ENCODE data around the gene SYT6. TPM values are rescaled to one million over a fixed set of nuclear protein-coding genes. Genes with fewer than 3 reads are reported as not detected.

The SYT6 gene
- polyA plus RNA-seq, 3 donors = 0.01 TPM; not detected in 2

DNA sequence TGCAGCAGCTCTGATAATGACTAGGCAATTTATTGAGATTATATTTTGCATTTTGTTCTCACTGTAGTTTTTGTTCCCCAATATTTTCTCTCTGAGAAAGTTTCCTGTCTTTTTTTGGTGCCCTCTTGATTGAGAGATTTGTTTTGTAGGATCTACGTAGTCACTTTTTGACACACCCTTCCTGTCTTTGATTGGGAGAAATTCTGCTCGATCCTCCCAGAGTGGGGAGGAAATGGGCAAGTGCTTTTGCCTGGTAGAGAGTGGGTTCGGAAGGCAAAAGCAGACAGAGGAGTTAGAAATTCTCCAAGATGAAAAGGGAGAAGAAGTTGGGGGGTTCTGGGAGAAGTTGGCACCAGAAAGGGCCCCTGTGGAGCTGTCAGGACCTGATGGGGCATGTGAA lies 42.1 kb upstream of the SYT6 start:
- H3K4me1 Mint-ChIP-seq = peaks cover 15% of the 10 kb centered on the region
- no peak overlapping the region for H3K9ac ChIP-seq (ENCODE audit: insufficient read depth, low read length, poor library complexity, severe bottlenecking)
- TF ChIP-seq CTCF (IDR thresholded peaks at IDR 0.05) = no peak
- no peak overlapping the region for H3K27ac Mint-ChIP-seq
- intact Hi-C loops (cut with micrococcal nuclease) = no loop called here
- no peak overlapping the region for H3K4me3 ChIP-seq (replicated peaks in 1 of 3; ENCODE audit: low read depth in 2 of 3, low read length in 3 of 3)
- 92% methylated on average over 2 of the region's 3 CpGs for WGBS (ENCODE audit: insufficient coverage)
- peaks cover 0 to 16% (median 2%) of the 10 kb centered on the region in 7 donors for H3K9me3 Mint-ChIP-seq
- peaks cover 4 to 10% of the 10 kb centered on the region in 2 donors for H3K4me1 ChIP-seq (ENCODE audit: control insufficient read depth in 1 of 2, insufficient read depth in 2 of 2, low read length in 2 of 2)
- peak overlapping the region in 1 of 2 donors; percentile 31 for H3K4me3 Mint-ChIP-seq
- no peaks in the 10 kb centered on the region for H3K9me3 ChIP-seq (replicated peaks in 1 of 2; ENCODE audit: control insufficient read depth in 1 of 2, insufficient read depth in 1 of 2, low read length in 2 of 2)
- H4K20me1 ChIP-seq (ENCODE audit: insufficient read depth, low read length) = no peaks in the 10 kb centered on the region
- H3K36me3 Mint-ChIP-seq = no peaks in the 10 kb centered on the region
- no peaks in the 10 kb centered on the region for H3K36me3 ChIP-seq (replicated peaks in 1 of 2; ENCODE audit: control insufficient read depth in 1 of 2, insufficient read depth in 2 of 2, low read length in 2 of 2)
- no peaks in the 10 kb centered on the region for H3K79me2 ChIP-seq (ENCODE audit: insufficient read depth, low read length)
- H3K27me3 Mint-ChIP-seq (ENCODE audit: low read depth in 3 of 3) = peaks cover 13 to 36% (median 23%) of the 10 kb centered on the region in 3 donors
- no peak overlapping the region for H3K4me2 ChIP-seq (replicated peaks; ENCODE audit: extremely low read depth, low read length, poor library complexity, severe bottlenecking)
- peaks cover 11 to 13% of the 10 kb centered on the region in 2 donors for H3K27me3 ChIP-seq (ENCODE audit: control insufficient read depth in 2 of 2, insufficient read depth in 2 of 2, low read length in 2 of 2)
- H2AFZ ChIP-seq (ENCODE audit: insufficient read depth, low read depth, low read length, poor library complexity, severe bottlenecking) = no peak overlapping the region
- H3K27ac ChIP-seq (ENCODE audit: low read depth in 1 of 2, low read length in 2 of 2) = no peak overlapping the region
- no peak for DNase-seq

GRCh38 chr1:114192328-114192727 lies 38.7 kb upstream of the SYT6 start:
- Histone ChIP-seq H3K4me3 (replicated peaks in 1 of 3; ENCODE audit: low read depth in 2 of 3, low read length in 3 of 3) (no peak overlapping the region), H2AFZ (ENCODE audit: insufficient read depth, low read depth, low read length, poor library complexity, severe bottlenecking) (no peak overlapping the region), H3K27me3 (ENCODE audit: control insufficient read depth in 2 of 2, insufficient read depth in 2 of 2, low read length in 2 of 2) (peaks cover 6 to 11% of the 10 kb centered on the region in 2 donors), H4K20me1 (ENCODE audit: insufficient read depth, low read length) (no peaks in the 10 kb centered on the region), H3K4me2 (replicated peaks; ENCODE audit: extremely low read depth, low read length, poor library complexity, severe bottlenecking) (no peak overlapping the region), H3K4me1 (ENCODE audit: control insufficient read depth in 1 of 2, insufficient read depth in 2 of 2, low read length in 2 of 2) (no peaks in the 10 kb centered on the region), H3K27ac (ENCODE audit: low read depth in 1 of 2, low read length in 2 of 2) (no peak overlapping the region), H3K9ac (ENCODE audit: insufficient read depth, low read length, poor library complexity, severe bottlenecking) (no peak overlapping the region), H3K9me3 (replicated peaks in 1 of 2; ENCODE audit: control insufficient read depth in 1 of 2, insufficient read depth in 1 of 2, low read length in 2 of 2) (no peaks in the 10 kb centered on the region), H3K36me3 (replicated peaks in 1 of 2; ENCODE audit: control insufficient read depth in 1 of 2, insufficient read depth in 2 of 2, low read length in 2 of 2) (no peaks in the 10 kb centered on the region), H3K79me2 (ENCODE audit: insufficient read depth, low read length) (no peaks in the 10 kb centered on the region)
- WGBS (ENCODE audit: insufficient coverage) = 100% methylated on average over 2 of the region's 5 CpGs
- no peak for TF ChIP-seq CTCF (IDR thresholded peaks at IDR 0.05)
- no peak overlapping the region for H3K4me3 Mint-ChIP-seq
- DNase-seq = no peak
- no peak overlapping the region for H3K27ac Mint-ChIP-seq
- H3K27me3 Mint-ChIP-seq (ENCODE audit: low read depth in 3 of 3) = peaks cover 15 to 34% (median 27%) of the 10 kb centered on the region in 3 donors
- peaks cover 6% of the 10 kb centered on the region for H3K4me1 Mint-ChIP-seq
- intact Hi-C loops (cut with micrococcal nuclease) = no loop called here
- H3K9me3 Mint-ChIP-seq = peaks cover 0 to 16% (median 0%) of the 10 kb centered on the region in 7 donors
- H3K36me3 Mint-ChIP-seq = no peaks in the 10 kb centered on the region

Data from CD14-positive monocyte (primary cell).